Stimulated activated CD8-positive, alpha-beta memory T cell treated with anti-CD3 and anti-CD28 coated beads, Interleukin-4, amount 100 ng/mL, for 1 hour (primary cell): ENCODE measurements around the gene TRIM2.

Source experiments
- DNase-seq, 2 donors: peaks; one replicate each; pipeline ENCODE4 v3.0.0-alpha.2; 2020; ENCODE audit warnings: low read depth in 2 of 2, low spot score in 1 of 2

TRIM2 gene

DNA sequence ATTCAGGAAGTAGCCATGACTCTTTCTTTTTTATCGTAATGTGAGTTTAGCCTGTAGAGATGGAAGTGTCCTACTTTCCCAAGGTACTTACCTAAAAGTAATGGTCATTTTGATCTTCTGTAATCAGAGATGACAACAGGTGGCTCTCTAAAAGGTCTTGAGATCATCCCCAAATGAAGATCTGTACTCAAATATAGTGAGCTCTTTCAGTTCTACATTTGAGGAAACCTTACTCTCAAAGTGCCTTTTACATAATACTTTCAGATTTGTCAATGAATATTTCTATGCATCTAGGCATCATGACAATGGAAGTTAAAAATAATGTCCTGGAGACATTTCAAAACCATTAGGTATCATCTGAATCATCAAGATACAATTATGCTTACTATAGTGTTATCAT lies 123.0 kb downstream of the TRIM2 start:
- no peak for DNase-seq

DNA sequence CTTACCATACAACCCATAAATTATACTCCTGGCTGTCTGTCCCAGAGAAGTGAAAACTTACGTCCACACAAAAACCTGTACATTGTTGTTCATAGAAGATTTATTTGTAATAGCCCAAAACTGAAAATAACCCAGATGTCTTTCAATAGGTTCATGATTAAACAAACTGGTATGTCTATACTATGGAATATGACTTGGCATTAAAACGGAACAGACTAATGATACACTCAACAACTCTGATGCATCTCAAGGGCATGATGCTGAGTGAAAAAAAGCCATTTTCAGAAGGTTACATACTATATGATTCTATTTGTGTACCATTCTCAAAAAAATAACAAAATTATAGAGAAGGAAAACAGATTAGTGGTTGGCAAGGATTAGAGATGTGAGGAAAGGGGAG lies 128.7 kb downstream of the TRIM2 start:
- DNase-seq = no peak

DNA sequence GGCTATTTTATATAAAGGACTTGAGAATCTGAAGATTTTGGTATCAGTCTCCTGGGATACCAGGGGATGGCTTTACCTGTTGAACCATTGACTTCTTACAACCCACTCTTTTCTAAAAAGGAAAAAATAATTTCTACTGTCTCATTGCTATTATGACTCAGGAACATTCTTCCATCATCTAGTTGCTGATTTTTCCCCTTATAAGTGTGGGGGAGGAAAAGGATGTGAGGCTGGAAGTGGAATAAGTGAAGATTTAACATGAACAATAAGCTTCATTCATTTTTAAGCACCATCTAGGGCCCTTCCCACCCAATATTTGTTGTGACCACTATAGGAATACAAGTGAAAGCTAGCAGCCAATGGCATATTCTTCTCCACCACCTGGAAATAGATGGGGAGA lies 129.6 kb downstream of the TRIM2 start:
- no peak for DNase-seq

- DNase-seq = no peak
Observed at GRCh38 chr4:153335665-153336064, 131.4 kb downstream of the TRIM2 start.

GRCh38 chr4:153337686-153338085 lies 133.4 kb downstream of the TRIM2 start:
- no peak for DNase-seq

DNA sequence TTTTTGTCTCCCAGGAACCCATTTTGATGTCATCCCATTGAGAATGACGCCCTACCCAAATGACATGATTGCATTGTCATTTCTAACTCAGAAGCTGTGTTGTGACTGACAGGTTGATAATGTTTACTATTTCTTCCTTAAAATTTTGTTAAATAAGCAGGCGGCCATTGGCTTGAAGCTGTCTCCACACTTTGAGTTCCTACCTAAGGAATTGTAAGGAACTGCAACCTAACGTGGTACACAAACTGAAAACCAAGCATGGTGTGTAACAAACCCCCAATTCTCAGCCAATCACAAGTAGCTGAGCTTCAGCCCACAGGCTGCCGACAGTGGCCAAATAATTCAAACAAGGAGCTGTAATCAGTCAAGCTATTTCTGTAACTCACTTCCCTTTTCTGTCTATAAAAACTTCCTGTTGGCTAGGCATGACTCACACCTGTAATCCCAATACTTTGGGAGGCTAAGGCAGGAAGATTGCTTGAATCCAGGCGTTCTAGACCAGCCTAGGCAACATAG lies 137.4 kb downstream of the TRIM2 start:
- no peak for DNase-seq

DNA sequence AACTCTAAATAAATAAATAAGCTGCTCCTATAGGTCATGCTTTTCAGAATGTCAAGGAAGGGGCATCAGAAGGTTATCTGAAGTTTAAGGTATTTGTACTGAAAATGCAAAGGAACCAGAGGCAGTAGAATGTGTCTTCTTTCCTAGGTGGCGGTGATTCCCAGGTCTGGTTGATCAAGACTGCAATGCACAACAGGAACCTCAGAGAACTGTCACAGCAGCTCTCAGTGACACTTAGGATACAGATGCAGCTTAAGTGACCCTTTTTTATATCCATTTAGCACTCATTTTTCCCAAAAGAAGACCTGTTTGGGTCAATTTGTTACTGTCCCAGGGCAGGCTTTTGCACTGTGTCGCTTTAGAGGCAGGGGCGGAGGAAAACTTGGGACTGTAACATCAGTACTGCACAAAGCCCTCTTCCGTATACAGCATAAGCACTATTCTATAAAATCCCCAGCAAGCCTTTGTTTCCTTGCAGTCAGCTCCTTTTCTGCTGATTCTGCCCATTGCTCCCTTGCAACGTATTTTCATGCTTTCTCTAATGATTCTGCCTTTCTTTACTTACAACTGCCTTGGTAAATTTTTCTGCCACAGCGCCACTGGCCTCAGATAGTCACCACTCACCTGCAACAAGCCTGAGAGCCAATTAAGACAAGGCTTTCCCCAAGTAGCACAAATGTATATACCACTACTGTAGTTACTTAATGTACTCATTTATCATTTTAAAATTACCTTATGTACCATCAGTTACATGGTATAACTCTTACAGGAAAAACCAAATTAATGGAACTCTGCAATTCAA lies 138.7 kb downstream of the TRIM2 start:
- DNase-seq = no peak

DNA sequence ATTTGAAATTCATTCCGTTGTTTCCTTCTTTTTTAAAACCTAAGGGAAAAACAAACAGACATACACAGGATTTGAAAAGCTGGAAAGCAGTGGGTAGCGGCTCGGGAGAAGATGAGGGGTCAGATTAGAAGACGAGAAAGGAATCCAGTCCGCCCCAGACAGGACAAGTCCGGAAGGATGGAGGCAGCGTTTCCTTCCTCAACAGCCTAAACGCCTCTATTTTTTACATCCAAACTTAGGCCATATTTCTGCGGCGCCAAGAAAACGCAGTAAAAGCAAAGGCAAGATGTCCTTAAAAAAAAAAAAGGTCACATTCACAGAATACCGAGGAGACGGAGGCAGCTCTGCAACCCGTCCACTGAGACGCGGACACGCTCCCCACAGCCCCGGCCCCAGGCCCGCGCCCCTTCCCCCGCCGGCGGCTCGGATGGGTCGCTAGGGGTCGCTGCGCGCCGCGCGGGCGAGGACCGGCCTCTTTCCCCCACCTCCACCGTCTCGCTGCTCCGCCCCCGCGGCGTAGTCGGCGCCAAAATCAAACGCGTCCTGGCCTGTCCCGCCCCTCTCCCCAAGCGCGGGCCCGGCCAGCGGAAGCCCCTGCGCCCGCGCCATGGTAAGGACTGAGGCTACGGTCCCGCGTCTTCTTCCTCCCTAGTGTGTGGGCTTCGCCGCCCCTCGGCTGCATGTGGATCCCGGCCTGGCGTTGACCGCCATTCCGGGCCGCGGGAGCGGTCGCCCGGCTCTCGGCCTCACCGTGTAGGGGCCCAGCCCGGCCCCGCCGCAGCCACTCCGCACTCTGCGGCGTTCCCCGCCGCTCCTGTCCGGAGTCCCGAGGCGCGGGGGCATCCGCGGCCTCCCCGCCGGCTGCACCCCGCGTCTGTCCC lies 140.1 kb downstream of the TRIM2 start, which contains the start of gene MND1:
Gene MND1 (plus strand): TSS at position 558 of the 881 bp plus-strand sequence. CDS start 50 bp downstream, at position 608.
- DNase-seq = peak; percentile 71 to 84

- peak in 1 of 2 donors; percentile 22 for DNase-seq
Observed at GRCh38 chr4:153345012-153345981, 141.1 kb downstream of the TRIM2 start.

GRCh38 chr4:153346031-153346430 lies 141.8 kb downstream of the TRIM2 start:
- no peak for DNase-seq

GRCh38 chr4:153346563-153346962 lies 142.3 kb downstream of the TRIM2 start:
- no peak for DNase-seq

DNA sequence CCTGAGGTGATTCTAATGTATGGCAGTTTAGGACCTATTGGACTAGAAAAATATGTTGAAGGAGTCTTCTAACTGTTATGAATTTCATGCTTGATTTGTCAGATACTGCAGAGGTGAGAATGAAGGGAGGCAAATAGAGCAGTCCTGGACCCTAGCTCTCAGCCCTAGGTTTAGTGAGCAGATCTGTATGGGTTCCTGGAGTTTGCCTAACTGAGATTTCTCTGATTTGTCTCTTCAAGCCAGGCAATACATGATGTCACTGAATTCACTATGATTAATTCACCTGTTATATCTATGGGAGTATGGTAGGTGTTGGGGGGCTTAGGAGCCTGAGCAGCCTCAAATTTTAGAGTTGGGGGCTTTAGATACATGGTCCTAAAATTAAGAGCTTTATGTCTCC lies 142.9 kb downstream of the TRIM2 start:
- DNase-seq = no peak

GRCh38 chr4:153348006-153348405 lies 143.8 kb downstream of the TRIM2 start:
- DNase-seq = no peak

DNA sequence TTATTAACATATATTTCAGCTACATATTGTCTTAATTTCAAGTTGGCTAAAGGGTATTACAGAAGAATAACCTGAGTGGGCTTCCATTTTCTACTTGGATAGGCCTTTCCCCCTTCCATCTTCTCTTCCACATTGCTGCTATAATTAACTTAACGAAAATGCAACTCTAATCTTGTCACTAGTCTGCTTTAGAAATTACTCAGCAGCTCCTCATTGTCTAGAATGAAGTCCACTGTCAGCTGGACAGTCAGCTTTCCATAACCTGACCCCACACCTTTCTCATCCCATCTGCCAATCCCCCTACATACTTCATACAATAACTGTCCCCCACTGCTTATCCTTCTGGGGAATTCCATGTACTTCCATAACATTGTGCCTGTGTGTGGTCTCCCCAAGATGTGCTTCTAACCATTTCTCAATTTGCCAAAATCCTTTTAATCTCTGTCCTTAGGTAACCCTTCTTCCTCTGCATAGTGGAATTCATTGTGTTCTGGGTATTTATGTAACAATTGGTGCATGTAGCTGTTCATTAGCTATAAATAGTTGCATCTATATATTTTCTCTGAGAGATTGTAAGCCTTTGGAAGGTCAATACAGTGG lies 145.1 kb downstream of the TRIM2 start:
- no peak for DNase-seq

DNA sequence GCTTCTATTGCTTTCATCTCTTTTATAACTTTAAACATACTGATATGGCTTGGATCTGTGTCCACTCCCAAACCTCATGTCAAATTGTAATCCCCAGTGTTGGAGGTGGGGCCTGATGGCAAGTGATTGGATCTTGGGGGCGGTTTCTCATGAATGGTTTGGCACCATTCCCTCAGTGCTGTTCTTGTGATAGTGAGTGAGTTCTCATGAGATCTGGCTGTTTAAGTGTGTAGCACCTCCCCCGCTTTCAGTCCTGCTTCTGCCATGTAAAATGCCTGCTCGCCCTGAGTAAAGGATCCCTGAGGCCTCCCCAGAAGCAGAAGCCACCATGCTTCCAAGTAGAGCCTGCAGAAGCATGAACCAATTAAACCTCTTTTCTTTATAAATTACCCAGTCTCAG lies 157.9 kb downstream of the TRIM2 start:
- DNase-seq = no peak

- DNase-seq = no peak
Observed at GRCh38 chr4:153364061-153364460, 159.8 kb downstream of the TRIM2 start.

DNA sequence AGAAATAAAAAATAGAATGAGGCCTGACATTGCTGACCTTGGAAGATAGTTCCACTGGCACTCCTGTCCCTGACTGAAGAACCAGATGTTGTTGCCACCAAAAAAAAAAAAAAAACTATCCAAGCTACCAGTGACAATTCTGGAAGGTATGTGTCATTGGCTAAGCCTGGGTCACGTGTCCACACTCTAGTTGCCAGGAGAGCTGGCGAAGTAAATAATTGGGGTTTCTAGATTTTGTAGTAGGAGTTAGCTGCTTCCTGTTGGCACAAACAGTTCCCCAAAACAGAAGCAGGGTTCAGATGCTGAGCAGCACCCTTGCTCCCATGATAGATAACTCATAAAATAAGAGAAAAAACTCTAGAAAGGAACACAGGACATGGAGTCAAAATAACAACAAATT lies 160.8 kb downstream of the TRIM2 start:
- no peak for DNase-seq

DNA sequence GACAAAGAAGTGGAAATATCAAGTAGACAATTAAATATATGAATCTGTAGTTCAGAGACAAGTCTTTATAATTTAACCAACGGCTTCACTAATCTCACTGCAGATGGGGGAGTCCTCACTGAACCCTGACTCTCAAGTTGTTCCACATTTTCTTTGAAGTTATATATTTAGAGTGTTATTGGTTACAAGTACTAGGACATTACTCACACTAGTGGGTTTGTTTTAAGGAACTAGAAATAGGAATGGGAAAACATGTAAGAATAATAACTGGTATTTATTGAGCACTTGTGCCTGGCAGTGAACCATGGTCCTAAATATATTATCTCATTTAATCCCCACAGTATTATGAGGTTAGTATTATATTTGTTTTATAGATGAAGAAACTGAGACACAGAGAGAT lies 162.2 kb downstream of the TRIM2 start:
- no peak for DNase-seq

GRCh38 chr4:153367092-153367491 lies 162.8 kb downstream of the TRIM2 start:
- no peak for DNase-seq

DNA sequence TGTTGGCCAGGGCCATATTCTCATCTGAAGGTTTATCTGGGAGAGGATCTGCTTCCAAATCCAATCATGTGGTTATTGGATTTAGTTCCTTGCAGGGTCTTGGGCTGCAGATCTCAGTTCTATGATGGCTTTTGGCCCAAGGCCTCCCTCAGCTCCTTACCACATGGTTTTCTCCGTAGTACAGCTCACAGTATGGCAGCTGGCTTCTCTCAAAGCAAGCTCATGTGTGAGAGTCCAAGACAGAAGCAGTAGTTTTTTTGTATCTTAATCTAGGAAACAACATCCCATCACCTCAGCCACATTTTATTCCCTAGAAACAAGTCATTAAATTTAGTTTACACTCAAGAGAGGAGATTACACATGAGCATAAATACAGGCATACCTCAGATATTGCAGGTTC lies 164.8 kb downstream of the TRIM2 start:
- DNase-seq = no peak
